Measurements from ENCODE around the gene NTM. TPM values are rescaled to one million over a fixed set of nuclear protein-coding genes. Genes with fewer than 3 reads are reported as not detected.

NTM gene
- total RNA-seq, 4 donors from 2014 or later = 3.6 to 11.8 (median 7.8) TPM

GRCh38 chr11:131546218-131546895 is 175.9 kb downstream of the NTM start:
- TF ChIP-seq POLR2AphosphoS5 (IDR thresholded peaks at IDR 0.05) (no peak), CTCF (IDR thresholded peaks at IDR 0.05) (no peak), EP300 (IDR thresholded peaks at IDR 0.05) (no peak)
- H3K36me3 ChIP-seq = no peaks in the 10 kb centered on the region
- H3K27ac ChIP-seq = no peak overlapping the region
- ATAC-seq = no peak
- H3K4me3 ChIP-seq = peak overlapping the region in 1 of 2 donors; percentile 28
- 35 to 43% methylated on average over 4 to 9 of the region's 10 CpGs for WGBS, 2 donors (ENCODE audit: low coverage in 1 of 2)
- H3K27me3 ChIP-seq = peaks cover 25% of the 10 kb centered on the region
- peaks cover 0 to 3% (median 0%) of the 10 kb centered on the region in 3 donors for H3K9me3 ChIP-seq
- no peaks in the 10 kb centered on the region for H3K4me1 ChIP-seq

- H3K4me3 ChIP-seq = no peak overlapping the region
- H3K27me3 ChIP-seq = peaks cover 14% of the 10 kb centered on the region
- no peaks in the 10 kb centered on the region for H3K4me1 ChIP-seq
- H3K27ac ChIP-seq = no peak overlapping the region
- H3K36me3 ChIP-seq = no peaks in the 10 kb centered on the region
- TF ChIP-seq EP300 (IDR thresholded peaks at IDR 0.05) (no peak), POLR2AphosphoS5 (IDR thresholded peaks at IDR 0.05) (no peak), POLR2A (IDR thresholded peaks at IDR 0.05) (no peak), CTCF (IDR thresholded peaks at IDR 0.05) (no peak)
- ATAC-seq = no peak
- H3K9me3 ChIP-seq = no peaks in the 10 kb centered on the region
- WGBS, 2 donors (ENCODE audit: low coverage in 1 of 2) = 69 to 82% methylated on average over 2 of the region's 2 CpGs
Observed at GRCh38 chr11:131549099-131549498, 178.7 kb downstream of the NTM start.

GRCh38 chr11:131549770-131550169 is 179.4 kb downstream of the NTM start:
- Histone ChIP-seq H3K36me3 (no peaks in the 10 kb centered on the region), H3K27me3 (peaks cover 11% of the 10 kb centered on the region), H3K4me1 (no peaks in the 10 kb centered on the region), H3K9me3 (no peaks in the 10 kb centered on the region), H3K27ac (no peak overlapping the region), H3K4me3 (no peak overlapping the region)
- WGBS, 2 donors (ENCODE audit: low coverage in 1 of 2) = 58 to 72% methylated on average over 7 to 8 of the region's 8 CpGs
- TF ChIP-seq CTCF (IDR thresholded peaks at IDR 0.05) (no peak), POLR2AphosphoS5 (IDR thresholded peaks at IDR 0.05) (no peak), POLR2A (IDR thresholded peaks at IDR 0.05) (no peak), EP300 (IDR thresholded peaks at IDR 0.05) (no peak)
- no peak for ATAC-seq

GRCh38 chr11:131560287-131560686 is 189.9 kb downstream of the NTM start:
- H3K36me3 ChIP-seq = no peaks in the 10 kb centered on the region
- 75 to 86% methylated on average over 3 to 4 of the region's 4 CpGs for WGBS, 2 donors (ENCODE audit: low coverage in 1 of 2)
- no peaks in the 10 kb centered on the region for H3K27me3 ChIP-seq
- ATAC-seq = no peak
- H3K4me1 ChIP-seq = no peaks in the 10 kb centered on the region
- no peak overlapping the region for H3K27ac ChIP-seq
- no peak overlapping the region for H3K4me3 ChIP-seq
- TF ChIP-seq POLR2A (IDR thresholded peaks at IDR 0.05) = no peak
- TF ChIP-seq CTCF (IDR thresholded peaks at IDR 0.05) = no peak
- no peak for TF ChIP-seq POLR2AphosphoS5 (IDR thresholded peaks at IDR 0.05)
- no peak for TF ChIP-seq EP300 (IDR thresholded peaks at IDR 0.05)
- H3K9me3 ChIP-seq = peaks cover 0 to 7% (median 0%) of the 10 kb centered on the region in 3 donors

GRCh38 chr11:131561501-131561900 is 191.1 kb downstream of the NTM start:
- WGBS, 2 donors (ENCODE audit: low coverage in 1 of 2) = 0 to 62% methylated on average over 1 to 4 of the region's 4 CpGs
- no peak for TF ChIP-seq POLR2A (IDR thresholded peaks at IDR 0.05)
- no peak for TF ChIP-seq CTCF (IDR thresholded peaks at IDR 0.05)
- no peak for TF ChIP-seq EP300 (IDR thresholded peaks at IDR 0.05)
- TF ChIP-seq POLR2AphosphoS5 (IDR thresholded peaks at IDR 0.05) = no peak
- Histone ChIP-seq H3K27me3 (no peaks in the 10 kb centered on the region), H3K9me3 (peaks cover 0 to 7% (median 0%) of the 10 kb centered on the region in 3 donors), H3K36me3 (no peaks in the 10 kb centered on the region), H3K4me3 (no peak overlapping the region), H3K4me1 (no peaks in the 10 kb centered on the region), H3K27ac (no peak overlapping the region)
- ATAC-seq = peak; percentile 83
